ENCODE measurements around the gene XPOT. TPM values are rescaled to one million over a fixed set of nuclear protein-coding genes. Genes with fewer than 3 reads are reported as not detected.

The XPOT gene
- total RNA-seq, 1 experiment from 2014 or later, result 57.5 TPM

DNA sequence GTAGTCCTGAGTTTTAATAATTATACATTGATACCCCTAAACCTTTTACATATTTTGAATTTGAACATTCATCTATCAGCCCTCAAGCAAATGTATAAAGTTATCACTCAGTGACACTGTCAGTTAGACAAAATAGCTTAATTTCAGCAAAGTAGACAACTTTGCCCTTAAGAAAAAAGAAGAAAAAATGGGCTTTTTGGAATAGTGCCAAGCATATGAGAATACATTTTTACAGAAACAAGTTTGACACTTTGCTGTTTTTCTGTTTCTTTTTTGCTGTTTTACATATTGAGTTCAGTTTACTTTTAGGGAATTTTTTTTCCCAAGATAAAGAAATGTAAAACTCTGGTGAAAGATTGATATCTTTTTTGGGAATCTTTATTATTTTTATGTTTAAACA, 62.0 kb downstream of the XPOT start:
- DNase-seq (ENCODE audit: low read depth), result no peak

GRCh38 chr12:64468966-64469365, 64.8 kb downstream of the XPOT start:
- DNase-seq (ENCODE audit: low read depth), result no peak

DNA sequence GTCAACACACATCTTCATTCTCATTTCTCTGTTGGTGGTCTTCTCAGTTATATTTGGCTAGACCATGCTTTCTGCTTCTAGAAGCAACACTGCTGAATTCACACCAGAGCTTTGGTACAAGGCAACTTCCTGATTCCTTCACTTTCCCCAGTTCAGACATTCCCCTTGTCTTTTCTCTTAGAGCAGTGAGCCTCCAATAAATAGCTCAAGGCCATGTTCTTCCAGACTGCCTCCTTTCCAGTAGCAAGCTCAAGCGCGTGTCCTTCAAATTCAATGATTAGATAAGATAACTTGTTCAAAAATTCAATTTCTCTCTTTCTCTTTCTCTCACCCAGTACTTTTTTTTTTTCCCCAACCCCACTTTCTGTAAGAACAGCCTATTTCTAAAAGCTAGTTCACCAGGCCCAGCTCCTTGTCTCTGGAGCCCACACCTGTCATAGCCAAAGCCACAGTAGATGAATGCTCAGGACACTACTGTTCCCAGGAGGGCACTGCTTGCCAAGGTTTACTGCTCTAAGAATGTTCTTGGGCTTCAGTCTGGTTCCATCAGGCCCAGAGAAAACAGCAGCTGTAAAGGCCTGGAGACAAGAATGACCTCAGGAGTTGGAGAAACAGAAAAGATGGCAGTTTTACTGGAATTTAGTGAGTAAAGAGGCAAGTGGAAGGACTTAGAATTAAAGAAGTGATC, 65.4 kb downstream of the XPOT start:
- DNase-seq (ENCODE audit: low read depth), result no peak

DNA sequence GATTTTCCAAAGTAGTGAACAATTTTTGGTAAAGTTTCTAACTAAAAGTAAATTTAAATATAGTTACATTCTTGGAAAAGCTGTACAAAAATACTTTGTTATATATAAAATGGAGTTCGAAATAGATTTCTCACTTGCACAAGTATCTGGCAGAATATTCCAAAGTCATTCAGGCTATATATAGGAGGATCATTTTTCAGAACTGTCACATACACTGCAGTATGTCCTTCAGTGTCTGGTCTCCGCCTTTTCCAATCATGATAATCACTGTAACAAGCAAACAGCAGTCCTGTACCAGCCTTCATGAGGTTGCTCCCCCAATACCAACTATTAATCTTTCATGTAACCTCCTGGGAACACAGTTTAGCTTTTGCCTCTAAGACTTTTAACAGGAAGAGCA, 66.3 kb downstream of the XPOT start:
- no peak for DNase-seq (ENCODE audit: low read depth)

DNA sequence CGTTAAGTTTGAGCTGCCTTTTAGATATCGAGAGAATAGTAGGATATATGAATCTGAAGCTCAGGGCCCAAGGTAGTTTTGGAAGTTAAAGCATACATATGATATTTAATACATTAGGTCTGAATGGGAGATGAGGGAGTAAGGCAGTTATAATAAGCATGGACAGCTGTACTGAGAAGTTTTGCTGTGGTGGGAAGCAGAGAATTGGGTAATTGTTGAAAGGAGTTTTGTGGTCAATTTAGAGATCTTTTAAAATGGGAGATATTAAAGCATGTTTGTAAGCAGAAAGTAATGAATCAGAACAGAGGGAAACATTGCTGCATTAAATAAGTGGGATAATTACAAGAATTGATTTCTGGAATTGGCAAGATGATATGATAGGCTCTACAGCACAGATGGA, 69.0 kb downstream of the XPOT start:
- no peak for DNase-seq (ENCODE audit: low read depth)

- no peak for DNase-seq (ENCODE audit: low read depth)
Observed at GRCh38 chr12:64475518-64475917, 71.3 kb downstream of the XPOT start.

DNA sequence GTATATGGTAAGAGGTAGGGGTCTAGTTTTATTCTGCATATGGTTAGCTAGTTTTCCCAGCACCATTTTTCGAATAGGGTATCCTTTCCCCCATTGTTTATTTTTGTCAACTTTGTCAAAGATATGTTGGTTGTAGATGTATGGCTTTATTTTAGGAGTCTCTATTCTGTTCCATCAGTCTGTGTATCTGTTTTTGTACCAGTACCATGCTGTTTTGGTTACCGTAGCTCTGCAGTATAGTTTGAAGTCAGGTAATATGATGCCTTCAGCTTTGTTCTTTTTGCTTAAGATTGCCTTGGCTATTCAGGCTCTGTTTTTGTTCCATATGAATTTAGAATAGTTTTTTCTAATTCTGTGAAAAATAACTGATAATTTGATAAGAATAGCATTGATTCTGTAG, 72.7 kb downstream of the XPOT start:
- no peak for DNase-seq (ENCODE audit: low read depth)

DNA sequence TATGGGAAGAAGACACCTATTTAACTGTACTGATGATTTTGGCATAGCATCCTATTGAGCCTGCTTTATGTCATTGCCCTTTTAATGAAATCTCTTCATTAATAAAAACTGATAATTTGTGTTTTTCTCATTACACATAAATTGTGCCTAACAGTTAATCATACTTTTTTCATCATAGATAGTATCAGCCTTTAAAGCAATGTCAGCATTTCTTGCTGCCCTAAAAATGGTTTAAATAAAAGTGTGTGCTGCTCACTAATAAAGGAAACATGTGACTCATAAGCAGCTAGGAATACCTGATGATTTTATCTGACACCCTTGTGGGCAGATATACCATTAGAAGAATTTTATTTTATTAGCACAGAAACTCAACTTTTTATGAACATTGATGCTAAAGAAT, 74.5 kb downstream of the XPOT start:
- no peak for DNase-seq (ENCODE audit: low read depth)

- no peak for DNase-seq (ENCODE audit: low read depth)
Observed at GRCh38 chr12:64480148-64480547, 76.0 kb downstream of the XPOT start.

- DNase-seq (ENCODE audit: low read depth), result no peak
Observed at GRCh38 chr12:64486657-64487056, 82.5 kb downstream of the XPOT start.

- no peak for DNase-seq (ENCODE audit: low read depth)
Observed at GRCh38 chr12:64491718-64492117, 87.5 kb downstream of the XPOT start.

DNA sequence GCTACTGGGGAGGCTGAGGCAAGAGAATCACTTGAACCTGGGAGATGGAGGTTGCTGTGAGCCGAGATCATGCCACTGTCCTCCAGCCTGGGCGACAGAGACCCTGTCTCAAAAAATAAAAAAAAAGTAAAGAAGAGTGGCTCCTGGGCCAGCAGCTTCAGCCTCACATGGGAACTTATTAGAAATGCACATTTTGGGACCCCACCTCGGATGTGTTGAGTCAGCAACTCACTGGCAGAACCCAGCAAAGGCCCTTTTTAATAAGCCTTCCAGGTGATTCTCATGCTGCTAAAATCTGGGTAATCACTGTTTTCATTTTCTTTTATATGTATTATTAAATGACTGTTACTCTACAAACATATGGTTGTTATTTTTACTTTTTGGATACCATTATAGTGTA, 89.3 kb downstream of the XPOT start:
- no peak for DNase-seq (ENCODE audit: low read depth)

DNA sequence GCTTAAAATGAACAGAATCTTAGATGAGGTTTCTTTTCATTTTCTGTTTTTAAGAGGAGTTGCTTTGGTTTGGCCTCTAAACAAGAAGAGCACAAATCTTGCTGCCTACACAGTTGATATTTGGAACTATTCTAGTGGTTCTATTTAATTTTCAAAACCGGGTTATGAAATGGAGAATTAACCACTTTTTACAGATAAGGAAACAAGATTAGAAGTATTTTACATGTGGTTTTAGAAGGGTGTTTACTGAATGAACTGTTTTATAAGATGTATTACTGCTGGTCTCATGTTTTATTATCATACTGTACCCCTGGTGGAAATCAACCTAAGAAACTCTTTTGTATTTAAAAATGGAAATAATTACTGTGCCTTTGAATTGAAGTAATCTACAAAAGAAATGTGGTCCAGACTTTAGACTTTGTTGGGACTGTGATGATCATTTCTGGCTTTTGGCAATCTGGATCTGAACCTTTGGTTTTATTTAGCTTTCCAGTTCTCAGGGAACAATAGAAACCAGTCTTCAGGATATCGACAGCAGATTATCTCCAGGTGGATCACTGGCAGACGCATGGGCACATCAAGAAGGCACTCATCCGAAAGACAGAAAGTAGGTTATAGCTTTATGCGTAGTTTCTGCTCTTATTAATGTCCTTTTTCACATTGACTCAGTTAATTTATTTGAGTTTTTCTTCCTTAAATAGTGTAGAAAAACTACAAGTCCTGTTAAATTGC, 91.0 kb downstream of the XPOT start:
- no peak for DNase-seq (ENCODE audit: low read depth)

GRCh38 chr12:64496839-64497400, 92.7 kb downstream of the XPOT start:
- no peak for DNase-seq (ENCODE audit: low read depth)

DNA sequence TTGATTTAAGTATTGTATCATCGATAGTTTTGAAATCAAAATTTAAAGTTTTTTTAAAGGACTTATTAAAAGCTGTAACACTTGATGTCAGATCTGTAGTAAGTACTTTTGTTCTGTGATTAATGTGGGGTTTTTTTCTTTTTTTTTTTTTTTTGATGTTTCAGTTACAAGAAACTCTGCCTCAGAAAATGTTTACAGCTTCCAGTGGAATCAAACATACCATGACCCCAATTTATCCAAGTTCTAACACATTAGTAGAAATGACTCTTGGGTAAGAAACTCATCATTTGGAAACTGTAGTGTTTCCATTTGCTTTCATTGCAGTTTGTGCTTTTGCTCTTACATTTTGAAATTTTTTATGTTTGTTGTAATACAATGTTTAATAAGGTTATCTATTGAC, 93.3 kb downstream of the XPOT start:
- DNase-seq (ENCODE audit: low read depth), result no peak

DNA sequence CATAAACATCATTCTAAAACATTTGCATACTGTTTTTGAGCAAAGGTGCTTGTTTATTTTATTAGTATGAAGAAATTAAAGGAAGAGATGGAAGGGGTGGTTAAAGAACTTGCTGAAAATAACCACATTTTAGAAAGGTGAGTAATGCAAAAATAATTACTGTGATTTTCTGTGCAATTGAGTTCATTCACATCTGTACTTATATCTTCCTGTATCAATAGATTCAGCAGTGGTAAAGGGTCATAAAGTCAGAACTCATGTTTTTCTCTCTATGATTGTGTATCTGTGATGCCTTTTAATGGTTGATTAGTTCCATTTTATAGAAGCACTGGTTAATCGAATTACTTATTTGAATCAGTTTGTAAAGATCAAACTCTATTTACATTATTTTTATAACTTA, 93.7 kb downstream of the XPOT start:
- no peak for DNase-seq (ENCODE audit: low read depth)

DNA sequence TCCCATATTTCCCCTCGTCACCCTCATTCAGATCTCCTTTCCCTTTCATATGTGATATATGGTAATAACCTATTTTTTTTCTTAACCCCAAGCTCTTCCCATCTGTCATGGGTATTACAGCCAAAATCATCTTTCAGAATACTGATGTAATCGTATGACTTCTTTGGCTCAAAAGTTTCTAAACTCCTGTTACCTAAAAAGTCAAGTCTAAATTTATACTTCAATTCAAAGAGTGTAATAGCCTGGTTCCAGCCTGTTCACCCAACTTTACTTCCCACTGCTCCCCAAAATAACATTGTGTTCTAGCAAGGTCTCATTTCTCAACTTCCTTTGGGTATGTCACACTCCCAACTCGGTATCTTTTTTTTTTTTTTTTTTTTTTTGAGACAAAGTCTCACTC, 96.2 kb downstream of the XPOT start:
- no peak for DNase-seq (ENCODE audit: low read depth)

Other genes starting within 250 kb of the XPOT start
- gene KICS2, start 182.1 kb upstream of the XPOT start, total RNA-seq (2014; rRNA removed; shearing (Covaris generic)), result 4.3 and 4.8 TPM in 2 replicates
- not detected in 2 replicates for gene C12orf56, start 13.6 kb upstream of the XPOT start, total RNA-seq (2014; rRNA removed; shearing (Covaris generic))
- 18.8 and 25.7 TPM in 2 replicates for gene TBK1, start 47.7 kb downstream of the XPOT start, total RNA-seq (2014; rRNA removed; shearing (Covaris generic))
- 8.8 and 13.6 TPM in 2 replicates for gene RASSF3, start 206.1 kb downstream of the XPOT start, total RNA-seq (2014; rRNA removed; shearing (Covaris generic))

All from M059J (cell line).